Testis (tissue), 3 donors: ENCODE measurements around the gene TNXB. TPM values are rescaled to one million over a fixed set of nuclear protein-coding genes. Genes with fewer than 3 reads are reported as not detected.

Experiments
- DNase-seq: peaks from one replicate; pipeline ENCODE4 v3.0.0-alpha.2; 2019
- H3K27ac ChIP-seq, 2 donors: fragments of 200-600 bp; sonication (generic); one replicate each; pipeline ENCODE4 v1.5.1; 2019
- H3K27me3 ChIP-seq: fragments of 200-600 bp; sonication (generic); one replicate; pipeline ENCODE4 v1.5.1; 2019
- H3K36me3 ChIP-seq: fragments of 200-600 bp; sonication (generic); one replicate; pipeline ENCODE4 v1.5.1; 2017; ENCODE audit warnings: low read depth; ENCODE audit errors: missing control alignments
- H3K4me1 ChIP-seq: fragments of 200-600 bp; sonication (generic); one replicate; pipeline ENCODE4 v1.5.1; 2019
- H3K4me3 ChIP-seq, 2 donors: fragments of 200-600 bp; sonication (generic); one replicate each; pipeline ENCODE4 v1.5.1; 2017 to 2019
- H3K9me3 ChIP-seq: fragments of 200-600 bp; sonication (generic); one replicate; pipeline ENCODE4 v1.5.1; 2017
- CTCF ChIP-seq, 3 experiments: fragments of 450-650 bp in 2 of 3; fragments of 200-600 bp in 1 of 3; sonication (generic) in 1 of 3; IDR thresholded peaks; one replicate each; pipeline ENCODE4 v1.5.1; 2016 to 2019; ENCODE audit warnings: antibody characterized with exemption in 3 of 3, mild to moderate bottlenecking in 2 of 3, moderate library complexity in 1 of 3
- POLR2A ChIP-seq: fragments of 450-650 bp; IDR thresholded peaks from one replicate; pipeline ENCODE4 v1.6.1; 2017; ENCODE audit warnings: antibody characterized with exemption, mild to moderate bottlenecking, moderate library complexity
- WGBS, 2 donors: methylation state at CpG; one replicate each; pipeline ENCODE4 v1.1.5; 2018; 5-methylcytosine and 5-hydroxymethylcytosine counted together
- intact Hi-C: fragments of 100-400 bp; cut with DNase I; formaldehyde crosslinking; loops from one replicate; pipeline ENCODE4 v1.15.1; 2023; ENCODE audit warnings: low total_unique reads
- polyA plus RNA-seq: library from polyadenylated mRNA; stranded (reverse); fragments of 350-450 nt; fragmentation: Illumina TruSeq; extraction: RNeasy Lipid Tissue Mini Kit (QIAGEN cat#74804); gene quantifications from one replicate; pipeline ENCODE4 v1.2.3, GENCODE V29; 2014; ENCODE audit warnings: low read depth, low replicate concordance; ENCODE audit not compliant: insufficient read depth
- total RNA-seq, 2 donors: library from RNA; depleted of rRNA; stranded (reverse); fragments of >200 nt; gene quantifications; one replicate each; pipeline ENCODE4 v1.2.3, GENCODE V29; 2016

TNXB gene
- total and polyA plus RNA-seq, 3 donors from 2014 or later = 42.4 to 78.2 (median 44.0) TPM

GRCh38 chr6:32112431-32112980 lies 3.4 kb upstream of the TNXB start:
- no peak for DNase-seq
- no peaks in the 10 kb centered on the region for H3K36me3 ChIP-seq
- H3K9me3 ChIP-seq = no peaks in the 10 kb centered on the region
- WGBS, 2 donors = 68 to 74% methylated on average over 9 of the region's 9 CpGs
- H3K4me1 ChIP-seq = peaks cover 49% of the 10 kb centered on the region
- H3K27ac ChIP-seq = no peak overlapping the region
- TF ChIP-seq CTCF (IDR thresholded peaks at IDR 0.05) (no peak), POLR2A (no peak)
- no peak overlapping the region for H3K4me3 ChIP-seq
- H3K27me3 ChIP-seq = no peaks in the 10 kb centered on the region
- intact Hi-C loops = no loop called here

GRCh38 chr6:32111424-32112066 lies 2.4 kb upstream of the TNXB start:
- no peak overlapping the region for H3K27ac ChIP-seq
- H3K4me1 ChIP-seq = peaks cover 53% of the 10 kb centered on the region
- no peak for DNase-seq

GRCh38 chr6:32110632-32111031 lies 1.5 kb upstream of the TNXB start:
- no peak overlapping the region for H3K4me3 ChIP-seq
- TF ChIP-seq POLR2A = no peak
- no peaks in the 10 kb centered on the region for H3K36me3 ChIP-seq
- 50 to 68% methylated on average over 1 to 7 of the region's 7 CpGs for WGBS, 2 donors
- peaks cover 53% of the 10 kb centered on the region for H3K4me1 ChIP-seq
- H3K27ac ChIP-seq = peak overlapping the region in 1 of 2 donors; percentile 32
- intact Hi-C loops = no loop called here
- no peak for DNase-seq
- H3K27me3 ChIP-seq = no peaks in the 10 kb centered on the region
- H3K9me3 ChIP-seq = no peaks in the 10 kb centered on the region

More at GRCh38 chr6:32111424-32112066, 2.4 kb upstream of the TNXB start:
- 38 to 54% methylated on average over 7 of the region's 7 CpGs for WGBS, 2 donors
- no peak overlapping the region for H3K4me3 ChIP-seq
- no peaks in the 10 kb centered on the region for H3K36me3 ChIP-seq
- H3K27me3 ChIP-seq = no peaks in the 10 kb centered on the region
- TF ChIP-seq CTCF (IDR thresholded peaks at IDR 0.05) (no peak), POLR2A (no peak)
- intact Hi-C loops = no loop called here
- no peaks in the 10 kb centered on the region for H3K9me3 ChIP-seq

GRCh38 chr6:32109765-32110160 lies 625 bp upstream of the TNXB start:
- Histone ChIP-seq H3K4me3 (no peak overlapping the region), H3K9me3 (no peaks in the 10 kb centered on the region), H3K27ac (peak overlapping the region in 1 of 2 donors; percentile 32), H3K27me3 (no peaks in the 10 kb centered on the region), H3K4me1 (peaks cover 53% of the 10 kb centered on the region), H3K36me3 (no peaks in the 10 kb centered on the region)
- TF ChIP-seq POLR2A = no peak
- no peak for TF ChIP-seq CTCF (IDR thresholded peaks at IDR 0.05)
- intact Hi-C loops = no loop called here
- 69 to 71% methylated on average over 6 of the region's 6 CpGs for WGBS, 2 donors
- DNase-seq = no peak

- intact Hi-C loops = no loop called here
- 39 to 41% methylated on average over 6 of the region's 6 CpGs for WGBS, 2 donors
- Histone ChIP-seq H3K4me1 (peaks cover 48% of the 10 kb centered on the region), H3K27me3 (no peaks in the 10 kb centered on the region), H3K4me3 (no peak overlapping the region), H3K9me3 (no peaks in the 10 kb centered on the region), H3K36me3 (no peaks in the 10 kb centered on the region), H3K27ac (peak overlapping the region; percentile 5 to 74)
- no peak for DNase-seq
- TF ChIP-seq CTCF (IDR thresholded peaks at IDR 0.05) = no peak
- no peak for TF ChIP-seq POLR2A
Measured at GRCh38 chr6:32108727-32109113, 418 bp downstream of the TNXB start.
